Vagina (tissue), 2 donors: ENCODE measurements around the gene FAM228B.

Experiments
- POLR2A ChIP-seq, 2 donors: fragments of 450-650 bp; IDR thresholded peaks; one replicate each; pipeline ENCODE4 v1.6.1; 2017; ENCODE audit warnings: antibody characterized with exemption in 2 of 2, mild to moderate bottlenecking in 2 of 2, moderate library complexity in 2 of 2
- POLR2AphosphoS5 ChIP-seq, 2 donors: sonication (generic); formaldehyde crosslinking; IDR thresholded peaks; one replicate each; pipeline ENCODE4 v1.9.0; 2017; ENCODE audit warnings: antibody characterized with exemption in 2 of 2, mild to moderate bottlenecking in 2 of 2, low read depth in 1 of 2; ENCODE audit not compliant: insufficient read depth in 1 of 2
- TF ChIP-seq, protein P1 (sequence below), 3 experiments: fragments of 450-650 bp in 2 of 3; fragments of 200-600 bp in 1 of 3; sonication (generic) in 1 of 3; IDR thresholded peaks; one replicate each; pipeline ENCODE4 v1.5.1; 2017 to 2019; ENCODE audit warnings: antibody characterized with exemption in 3 of 3, mild to moderate bottlenecking in 2 of 3, moderate library complexity in 2 of 3

DNA sequence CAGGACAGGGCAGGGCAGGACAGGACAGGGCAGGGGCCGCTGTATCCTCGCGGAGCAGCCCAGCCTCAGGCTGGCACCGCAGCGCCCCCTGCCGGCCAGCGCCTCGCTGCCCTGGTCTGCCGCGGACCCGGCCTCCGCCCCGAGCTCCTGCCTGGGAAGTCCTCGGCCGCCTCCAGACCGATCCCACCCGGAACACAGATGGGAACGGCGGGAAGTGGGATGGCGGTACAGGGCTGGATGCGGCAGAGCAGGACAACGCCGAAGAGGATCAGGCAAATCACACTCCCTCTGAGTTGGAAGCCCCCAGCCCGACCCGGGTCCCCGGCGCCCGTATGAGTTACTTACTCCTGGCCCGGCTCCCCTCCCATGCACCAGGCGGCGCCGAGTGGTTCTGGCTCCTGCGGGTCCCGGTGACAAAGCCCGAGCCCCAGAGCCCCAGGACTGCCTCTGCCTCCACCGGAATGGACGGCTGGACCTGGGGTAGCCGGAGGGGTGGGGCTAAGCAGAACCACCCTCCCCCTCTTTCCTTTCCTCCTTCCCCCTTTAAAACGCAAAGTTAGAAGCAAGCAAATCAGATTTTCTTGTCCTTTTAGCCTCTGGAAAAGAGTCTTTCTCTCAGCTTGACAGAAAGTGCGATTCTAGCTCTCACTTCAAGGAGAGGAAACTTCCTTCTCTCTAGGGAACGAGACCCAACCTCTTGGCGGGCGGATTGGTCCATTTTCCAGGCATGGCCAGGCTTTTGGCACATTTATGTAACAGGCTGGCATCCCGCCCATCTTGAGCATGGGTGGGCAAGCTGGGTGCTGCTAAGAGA lies 38.7 kb upstream of the FAM228B start, which contains the start of gene TP53I3:
- TF ChIP-seq POLR2A (IDR thresholded peaks at IDR 0.05): peak in 1 of 2 donors; percentile 43
- TF ChIP-seq POLR2AphosphoS5 (IDR thresholded peaks at IDR 0.05; ENCODE audit: insufficient read depth in 1 of 2, low read depth in 1 of 2): peak in 1 of 2 donors; percentile 89
- TF ChIP-seq, protein P1, sequence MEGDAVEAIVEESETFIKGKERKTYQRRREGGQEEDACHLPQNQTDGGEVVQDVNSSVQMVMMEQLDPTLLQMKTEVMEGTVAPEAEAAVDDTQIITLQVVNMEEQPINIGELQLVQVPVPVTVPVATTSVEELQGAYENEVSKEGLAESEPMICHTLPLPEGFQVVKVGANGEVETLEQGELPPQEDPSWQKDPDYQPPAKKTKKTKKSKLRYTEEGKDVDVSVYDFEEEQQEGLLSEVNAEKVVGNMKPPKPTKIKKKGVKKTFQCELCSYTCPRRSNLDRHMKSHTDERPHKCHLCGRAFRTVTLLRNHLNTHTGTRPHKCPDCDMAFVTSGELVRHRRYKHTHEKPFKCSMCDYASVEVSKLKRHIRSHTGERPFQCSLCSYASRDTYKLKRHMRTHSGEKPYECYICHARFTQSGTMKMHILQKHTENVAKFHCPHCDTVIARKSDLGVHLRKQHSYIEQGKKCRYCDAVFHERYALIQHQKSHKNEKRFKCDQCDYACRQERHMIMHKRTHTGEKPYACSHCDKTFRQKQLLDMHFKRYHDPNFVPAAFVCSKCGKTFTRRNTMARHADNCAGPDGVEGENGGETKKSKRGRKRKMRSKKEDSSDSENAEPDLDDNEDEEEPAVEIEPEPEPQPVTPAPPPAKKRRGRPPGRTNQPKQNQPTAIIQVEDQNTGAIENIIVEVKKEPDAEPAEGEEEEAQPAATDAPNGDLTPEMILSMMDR (IDR thresholded peaks at IDR 0.05): peak; percentile 86 to 97 (median 97)
